HG02798 (cell line): ENCODE results near the gene THBS4.

Experiments used
- ATAC-seq: cut with Tn5 transposase; IDR thresholded peaks from one replicate; pipeline ENCODE4 v1.9.1; 2021; ENCODE audit warnings: mild to moderate bottlenecking; ENCODE audit not compliant: unreplicated experiment, poor library complexity

THBS4 gene

GRCh38 chr5:80042330-80042729, 7.2 kb downstream of the THBS4 start:
- ATAC-seq = no peak

- no peak for ATAC-seq
Observed at GRCh38 chr5:80043187-80043586, 8.0 kb downstream of the THBS4 start.

GRCh38 chr5:80048084-80048780, 13.1 kb downstream of the THBS4 start:
- ATAC-seq = no peak

GRCh38 chr5:80052464-80052863, 17.3 kb downstream of the THBS4 start:
- no peak for ATAC-seq

GRCh38 chr5:80054682-80055081, 19.5 kb downstream of the THBS4 start:
- no peak for ATAC-seq

GRCh38 chr5:80055491-80056170, 20.5 kb downstream of the THBS4 start:
- no peak for ATAC-seq

GRCh38 chr5:80057099-80057498, 22.0 kb downstream of the THBS4 start:
- ATAC-seq = no peak

- ATAC-seq = no peak
Observed at GRCh38 chr5:80057921-80058320, 22.8 kb downstream of the THBS4 start.

- ATAC-seq = no peak
Observed at GRCh38 chr5:80059354-80059980, 24.3 kb downstream of the THBS4 start.

- ATAC-seq = no peak
Observed at GRCh38 chr5:80060966-80061365, 25.8 kb downstream of the THBS4 start.

GRCh38 chr5:80061547-80061946, 26.4 kb downstream of the THBS4 start:
- no peak for ATAC-seq

- ATAC-seq = no peak
Observed at GRCh38 chr5:80064124-80064523, 29.0 kb downstream of the THBS4 start.

GRCh38 chr5:80067016-80067415, 31.9 kb downstream of the THBS4 start:
- ATAC-seq = no peak

- ATAC-seq = no peak
Observed at GRCh38 chr5:80067531-80068245, 32.5 kb downstream of the THBS4 start.

- ATAC-seq = no peak
Observed at GRCh38 chr5:80068246-80068636, 33.1 kb downstream of the THBS4 start.

GRCh38 chr5:80068775-80069174, 33.6 kb downstream of the THBS4 start:
- ATAC-seq = no peak

GRCh38 chr5:80069251-80069800, 34.2 kb downstream of the THBS4 start:
- no peak for ATAC-seq

- ATAC-seq = peak; percentile 13
Observed at GRCh38 chr5:80069918-80070318, 34.8 kb downstream of the THBS4 start.

GRCh38 chr5:80070338-80071056, 35.3 kb downstream of the THBS4 start:
- peak; percentile 71 for ATAC-seq

GRCh38 chr5:80071510-80072021, 36.4 kb downstream of the THBS4 start:
- no peak for ATAC-seq
